Muscle layer of colon (tissue), 2 donors: ENCODE measurements around the gene TTLL11.

Source experiments
- H3K27ac ChIP-seq: one replicate; pipeline ENCODE4 v1.7.0; 2013; ENCODE audit warnings: low read depth, mild to moderate bottlenecking, low read length, moderate library complexity
- H3K27me3 ChIP-seq, 2 donors: one replicate each; pipeline ENCODE4 v1.7.0; 2013; ENCODE audit warnings: low read length in 2 of 2, mild to moderate bottlenecking in 2 of 2; ENCODE audit not compliant: insufficient read depth in 2 of 2, control insufficient read depth in 1 of 2
- H3K36me3 ChIP-seq: one replicate; pipeline ENCODE4 v1.7.0; 2013; ENCODE audit warnings: mild to moderate bottlenecking, low read length; ENCODE audit not compliant: insufficient read depth
- H3K4me1 ChIP-seq: one replicate; pipeline ENCODE4 v1.7.0; 2013; ENCODE audit warnings: mild to moderate bottlenecking, low read length; ENCODE audit not compliant: insufficient read depth
- H3K4me3 ChIP-seq, 2 donors: one replicate each; pipeline ENCODE4 v1.7.0; 2013; ENCODE audit warnings: low read length in 2 of 2, low read depth in 1 of 2, mild to moderate bottlenecking in 1 of 2, moderate library complexity in 1 of 2
- H3K9ac ChIP-seq: one replicate; pipeline ENCODE4 v1.7.0; 2013; ENCODE audit warnings: low read length
- H3K9me3 ChIP-seq: one replicate; pipeline ENCODE4 v1.7.0; 2013; ENCODE audit warnings: mild to moderate bottlenecking, low read length
- donor health status: abdominal sarcoma.
- donor health status: Adenocarcinoma of cecum.

Gene TTLL11

GRCh38 chr9:122031776-122032175 is 61.3 kb downstream of the TTLL11 start:
- H3K9me3 ChIP-seq: no peaks in the 10 kb centered on the region
- H3K27ac ChIP-seq: no peak overlapping the region
- H3K27me3 ChIP-seq: no peaks in the 10 kb centered on the region

GRCh38 chr9:122031157-122031556 is 62.0 kb downstream of the TTLL11 start:
- Histone ChIP-seq H3K4me3 (no peak overlapping the region), H3K9me3 (no peaks in the 10 kb centered on the region), H3K9ac (no peak overlapping the region), H3K27ac (no peak overlapping the region), H3K27me3 (no peaks in the 10 kb centered on the region), H3K36me3 (peaks cover 13% of the 10 kb centered on the region), H3K4me1 (no peaks in the 10 kb centered on the region)

More at GRCh38 chr9:122031776-122032175, 61.3 kb downstream of the TTLL11 start:
- Histone ChIP-seq H3K4me3 (no peak overlapping the region), H3K4me1 (no peaks in the 10 kb centered on the region), H3K9ac (no peak overlapping the region), H3K36me3 (peaks cover 15% of the 10 kb centered on the region)

- no peaks in the 10 kb centered on the region for H3K27me3 ChIP-seq
- no peaks in the 10 kb centered on the region for H3K9me3 ChIP-seq
- H3K4me1 ChIP-seq: no peaks in the 10 kb centered on the region
- peaks cover 18% of the 10 kb centered on the region for H3K36me3 ChIP-seq
- H3K4me3 ChIP-seq: no peak overlapping the region
- no peak overlapping the region for H3K27ac ChIP-seq
- no peak overlapping the region for H3K9ac ChIP-seq
These were observed 62.8 kb downstream of the TTLL11 start for GRCh38 chr9:122030357-122030756.

- Histone ChIP-seq H3K27ac (no peak overlapping the region), H3K4me3 (no peak overlapping the region), H3K4me1 (no peaks in the 10 kb centered on the region), H3K27me3 (no peaks in the 10 kb centered on the region), H3K9ac (no peak overlapping the region), H3K9me3 (no peaks in the 10 kb centered on the region), H3K36me3 (peaks cover 14% of the 10 kb centered on the region)
These were observed 63.2 kb downstream of the TTLL11 start for GRCh38 chr9:122029898-122030297.

- H3K36me3 ChIP-seq: peaks cover 5% of the 10 kb centered on the region
- no peaks in the 10 kb centered on the region for H3K27me3 ChIP-seq
- H3K27ac ChIP-seq: no peak overlapping the region
- H3K4me1 ChIP-seq: no peaks in the 10 kb centered on the region
- H3K9me3 ChIP-seq: no peaks in the 10 kb centered on the region
- no peak overlapping the region for H3K9ac ChIP-seq
- H3K4me3 ChIP-seq: no peak overlapping the region
These were observed 65.0 kb downstream of the TTLL11 start for GRCh38 chr9:122028089-122028488.

- Histone ChIP-seq H3K4me3 (no peak overlapping the region), H3K27ac (no peak overlapping the region), H3K9ac (no peak overlapping the region), H3K4me1 (peaks cover 11% of the 10 kb centered on the region), H3K36me3 (no peaks in the 10 kb centered on the region), H3K27me3 (no peaks in the 10 kb centered on the region), H3K9me3 (no peaks in the 10 kb centered on the region)
These were observed 72.7 kb downstream of the TTLL11 start for GRCh38 chr9:122020398-122020797.

- Histone ChIP-seq H3K9me3 (no peaks in the 10 kb centered on the region), H3K9ac (no peak overlapping the region), H3K4me3 (no peak overlapping the region), H3K27me3 (no peaks in the 10 kb centered on the region), H3K4me1 (peaks cover 11% of the 10 kb centered on the region), H3K27ac (no peak overlapping the region), H3K36me3 (no peaks in the 10 kb centered on the region)
These were observed 76.4 kb downstream of the TTLL11 start for GRCh38 chr9:122016744-122017143.

- Histone ChIP-seq H3K27ac (no peak overlapping the region), H3K9ac (no peak overlapping the region), H3K4me3 (no peak overlapping the region), H3K36me3 (no peaks in the 10 kb centered on the region), H3K27me3 (no peaks in the 10 kb centered on the region), H3K4me1 (peaks cover 11% of the 10 kb centered on the region), H3K9me3 (no peaks in the 10 kb centered on the region)
These were observed 76.8 kb downstream of the TTLL11 start for GRCh38 chr9:122016309-122016708.

- H3K4me1 ChIP-seq: peaks cover 11% of the 10 kb centered on the region
- H3K27me3 ChIP-seq: no peaks in the 10 kb centered on the region
- H3K27ac ChIP-seq: no peak overlapping the region
- H3K9ac ChIP-seq: no peak overlapping the region
- no peaks in the 10 kb centered on the region for H3K9me3 ChIP-seq
- H3K36me3 ChIP-seq: no peaks in the 10 kb centered on the region
- no peak overlapping the region for H3K4me3 ChIP-seq
These were observed 77.8 kb downstream of the TTLL11 start for GRCh38 chr9:122015170-122015821.

- Histone ChIP-seq H3K27me3 (no peaks in the 10 kb centered on the region), H3K4me3 (no peak overlapping the region), H3K9ac (no peak overlapping the region)
These were observed 81.2 kb downstream of the TTLL11 start for GRCh38 chr9:122011818-122012498.

GRCh38 chr9:122008559-122008958 is 84.5 kb downstream of the TTLL11 start:
- H3K27ac ChIP-seq: no peak overlapping the region
- H3K4me1 ChIP-seq: no peaks in the 10 kb centered on the region
- H3K27me3 ChIP-seq: no peaks in the 10 kb centered on the region
- H3K9ac ChIP-seq: no peak overlapping the region
- no peak overlapping the region for H3K4me3 ChIP-seq
- no peaks in the 10 kb centered on the region for H3K9me3 ChIP-seq
- no peaks in the 10 kb centered on the region for H3K36me3 ChIP-seq

More at GRCh38 chr9:122011818-122012498, 81.2 kb downstream of the TTLL11 start:
- Histone ChIP-seq H3K36me3 (no peaks in the 10 kb centered on the region), H3K4me1 (peaks cover 8% of the 10 kb centered on the region), H3K27ac (no peak overlapping the region), H3K9me3 (no peaks in the 10 kb centered on the region)

GRCh38 chr9:122007837-122008236 is 85.3 kb downstream of the TTLL11 start:
- Histone ChIP-seq H3K9ac (no peak overlapping the region), H3K9me3 (no peaks in the 10 kb centered on the region), H3K36me3 (no peaks in the 10 kb centered on the region), H3K27ac (no peak overlapping the region), H3K27me3 (no peaks in the 10 kb centered on the region), H3K4me1 (no peaks in the 10 kb centered on the region), H3K4me3 (no peak overlapping the region)
